Naive thymus-derived CD4-positive, alpha-beta T cell (primary cell): ENCODE data around the gene KIAA1671. TPM values are rescaled to one million over a fixed set of nuclear protein-coding genes. Genes with fewer than 3 reads are reported as not detected.
"Not testable (repeated sequence)": the region's sequence is repeated elsewhere in the genome, so short reads cannot be mapped to it uniquely, and the experiment has no call there.

ENCODE experiments used
- ATAC-seq: fragments of 150-1000 bp; cut with Tn5 transposase; 2 replicates; pipeline ENCODE4 v1.10.0; 2021; ENCODE audit warnings: mild to moderate bottlenecking, moderate library complexity
- CTCF ChIA-PET: fragments of 350-600 bp; sonication (Branson Sonifier 250); formaldehyde crosslinking; loops from one replicate; lab custom pipeline; 2021; ENCODE audit warnings: antibody characterized with exemption; lab: Charles Lee
- POLR2A ChIA-PET: fragments of 350-600 bp; sonication (Branson Sonifier 250); formaldehyde crosslinking; loops from one replicate; lab custom pipeline; 2021; ENCODE audit warnings: antibody characterized with exemption, inconsistent platforms; lab: Charles Lee
- DNase-seq, 9 donors: peaks; one replicate each; pipeline versions ENCODE4 v3.0.0 to v3.0.0-alpha.2; 2020 to 2022; ENCODE audit warnings: mixed read lengths in 1 of 9
- H3K27ac ChIP-seq: one replicate; pipeline ENCODE4 v1.7.0; 2013; ENCODE audit warnings: mild to moderate bottlenecking, low read depth, low read length, moderate library complexity
- H3K27me3 ChIP-seq, 2 donors: one replicate each; pipeline ENCODE4 v1.7.0; 2013; ENCODE audit warnings: low read length in 2 of 2, mild to moderate bottlenecking in 2 of 2, moderate library complexity in 2 of 2; ENCODE audit not compliant: control insufficient read depth in 2 of 2, insufficient read depth in 2 of 2
- H3K36me3 ChIP-seq, 3 experiments: 1 replicate in 2 of 3; 2 replicates in 1 of 3; pipeline ENCODE4 v1.7.0; 2013; ENCODE audit warnings: low read length in 3 of 3, mild to moderate bottlenecking in 3 of 3, moderate library complexity in 1 of 3; ENCODE audit not compliant: insufficient read depth in 3 of 3, control insufficient read depth in 2 of 3
- H3K4me1 ChIP-seq, 2 donors: one replicate each; pipeline ENCODE4 v1.7.0; 2013; ENCODE audit warnings: low read length in 2 of 2, mild to moderate bottlenecking in 2 of 2, moderate library complexity in 1 of 2; ENCODE audit not compliant: control insufficient read depth in 2 of 2, insufficient read depth in 2 of 2
- H3K4me3 ChIP-seq: 2 replicates; pipeline ENCODE4 v1.7.0; 2013; ENCODE audit warnings: mild to moderate bottlenecking, low read length
- H3K9me3 ChIP-seq, 3 experiments: 1 replicate in 2 of 3; 2 replicates in 1 of 3; pipeline ENCODE4 v1.7.0; 2013; ENCODE audit warnings: low read length in 3 of 3; ENCODE audit not compliant: control insufficient read depth in 2 of 3
- H3K27ac Mint-ChIP-seq, 9 donors: one replicate each; pipeline ENCODE4 v1.8.0; 2020 to 2022; ENCODE audit warnings: mixed read lengths in 9 of 9, mild to moderate bottlenecking in 8 of 9, moderate library complexity in 5 of 9, inconsistent platforms in 2 of 9
- H3K27me3 Mint-ChIP-seq, 5 donors: one replicate each; pipeline ENCODE4 v1.8.0; 2021 to 2022; ENCODE audit warnings: mixed read lengths in 5 of 5, mild to moderate bottlenecking in 1 of 5
- H3K36me3 Mint-ChIP-seq, 5 donors: one replicate each; pipeline ENCODE4 v1.8.0; 2020 to 2022; ENCODE audit warnings: mixed read lengths in 5 of 5, mild to moderate bottlenecking in 3 of 5, inconsistent platforms in 1 of 5
- H3K4me1 Mint-ChIP-seq, 7 donors: one replicate each; pipeline ENCODE4 v1.8.0; 2020 to 2022; ENCODE audit warnings: mixed read lengths in 7 of 7, mild to moderate bottlenecking in 3 of 7, inconsistent platforms in 1 of 7
- H3K4me3 Mint-ChIP-seq, 10 donors: one replicate each; pipeline ENCODE4 v1.8.0; 2020 to 2022; ENCODE audit warnings: mild to moderate bottlenecking in 10 of 10, mixed read lengths in 10 of 10, moderate library complexity in 6 of 10, inconsistent platforms in 2 of 10
- H3K9me3 Mint-ChIP-seq, 11 donors: one replicate each; pipeline ENCODE4 v1.8.0; 2020 to 2022; ENCODE audit warnings: mixed read lengths in 11 of 11, mild to moderate bottlenecking in 4 of 11, inconsistent platforms in 1 of 11, moderate library complexity in 1 of 11
- intact Hi-C, 2 donors: fragments of 100-400 bp; cut with micrococcal nuclease; formaldehyde crosslinking; loops; one replicate each; pipeline ENCODE4 v1.15.1; 2023
- polyA plus RNA-seq, 2 donors: library from polyadenylated mRNA; unstranded; fragments of 300-500 nt; fragmentation: Illumina TruSeq; gene quantifications; one replicate each; pipeline ENCODE4 v1.2.3, GENCODE V29; 2021
- total RNA-seq, 6 experiments: library from RNA in 5 of 6; stranded (reverse) in 5 of 6; gene quantifications; 1 replicate in 5 of 6; 2 replicates in 1 of 6; pipeline ENCODE4 v1.2.3 and lab custom pipeline; 2021 to 2026

KIAA1671 gene
- total RNA-seq (10 to 100 TPM in 1 of 5 experiments, 1 to 10 TPM in 4; 2.8 to 19.0 (median 4.5) TPM), polyA plus RNA-seq (under 1 TPM; 0.47 to 0.87 TPM), total RNA-seq (lab: John Stamatoyannopoulos, UW) (6.7 reads per million, percentile 29 among the genes with 10 or more reads in this experiment)

GRCh38 chr22:24951942-24952836 is at the start of gene KIAA1671:
TSS of gene KIAA1671 (plus strand) at chr22:24952716. CDS start at chr22:25028000, 75,284 bp downstream.
- H3K4me3 ChIP-seq = peak within 1 kb of the TSS; percentile 86
- intact Hi-C loops = loop anchor here (1.0 to 5.0 kb wide), 5 partner anchors 43 to 800 kb away; no protein-coding TSS in a partner anchor
- no peaks in the 10 kb centered on the region for H3K9me3 ChIP-seq

GRCh38 chr22:24905909-24906308 is 46.6 kb upstream of the KIAA1671 start:
- Histone ChIP-seq H3K27ac (no peak overlapping the region), H3K9me3 (peaks cover 0 to 7% (median 7%) of the 10 kb centered on the region in 3 experiments), H3K27me3 (no peaks in the 10 kb centered on the region), H3K4me3 (no peak overlapping the region), H3K4me1 (no peaks in the 10 kb centered on the region), H3K36me3 (no peaks in the 10 kb centered on the region)
- peaks cover 3 to 41% (median 22%) of the 10 kb centered on the region in 11 donors for H3K9me3 Mint-ChIP-seq
- ChIA-PET POLR2A (no interaction called here), CTCF (interaction anchor here (0.6 kb wide), 1 partner anchor 17 kb away, joined by 4 read pairs; no protein-coding TSS in a partner anchor)
- no peaks in the 10 kb centered on the region for H3K27me3 Mint-ChIP-seq
- no peak for DNase-seq
- H3K36me3 Mint-ChIP-seq = peaks cover 0 to 46% (median 24%) of the 10 kb centered on the region in 5 donors
- no peaks in the 10 kb centered on the region for H3K4me1 Mint-ChIP-seq
- ATAC-seq = no peak
- no peak overlapping the region for H3K27ac Mint-ChIP-seq
- intact Hi-C loops = no loop called here
- H3K4me3 Mint-ChIP-seq = no peak overlapping the region

More at GRCh38 chr22:24951942-24952836, at the start of gene KIAA1671:
- peak within 1 kb of the TSS in 5 of 9 donors; percentile 49 to 83 (median 65) for H3K27ac Mint-ChIP-seq
- H3K4me1 Mint-ChIP-seq = peaks cover 4 to 32% (median 16%) of the 10 kb centered on the region in 7 donors
- POLR2A ChIA-PET = no interaction called here
- H3K4me1 ChIP-seq = peaks cover 8 to 9% of the 10 kb centered on the region in 2 donors
- CTCF ChIA-PET = interaction anchor here (0.7 to 1.0 kb wide), 2 partner anchors 96 to 103 kb away, joined by 3 to 5 read pairs; no protein-coding TSS in a partner anchor
- no peaks in the 10 kb centered on the region for H3K36me3 Mint-ChIP-seq
- peaks cover 48 to 74% (median 55%) of the 10 kb centered on the region in 5 donors for H3K27me3 Mint-ChIP-seq
- H3K27ac ChIP-seq = no peak within 1 kb of the TSS
- H3K36me3 ChIP-seq = no peaks in the 10 kb centered on the region
- peak within 1 kb of the TSS; percentile 64 to 88 (median 80) for H3K4me3 Mint-ChIP-seq
- ATAC-seq (peak; percentile 96), DNase-seq (peak; percentile 78 to 95 (median 88))
- H3K27me3 ChIP-seq = peaks cover 3% of the 10 kb centered on the region in 2 donors
- H3K9me3 Mint-ChIP-seq = peaks cover 0 to 5% (median 0%) of the 10 kb centered on the region in 11 donors

- H3K27ac Mint-ChIP-seq, intact Hi-C loops, ATAC-seq, H3K36me3 ChIP-seq, DNase-seq, H3K9me3 ChIP-seq, H3K4me1 ChIP-seq, H3K27ac ChIP-seq, H3K27me3 ChIP-seq, H3K4me3 ChIP-seq, H3K4me3 Mint-ChIP-seq, POLR2A ChIA-PET, H3K4me1 Mint-ChIP-seq, H3K27me3 Mint-ChIP-seq, CTCF ChIA-PET: not testable (repeated sequence)
- Mint-ChIP-seq H3K9me3 (peaks cover 3 to 41% (median 22%) of the 10 kb centered on the region in 11 donors), H3K36me3 (peaks cover 0 to 41% (median 24%) of the 10 kb centered on the region in 5 donors)
Observed at GRCh38 chr22:24907101-24907500, 45.4 kb upstream of the KIAA1671 start.

GRCh38 chr22:24920029-24920428 is 32.5 kb upstream of the KIAA1671 start:
- no peak for DNase-seq
- Histone ChIP-seq H3K4me3 (no peak overlapping the region), H3K27me3 (no peaks in the 10 kb centered on the region), H3K4me1 (no peaks in the 10 kb centered on the region), H3K27ac (no peak overlapping the region), H3K36me3 (no peaks in the 10 kb centered on the region), H3K9me3 (no peaks in the 10 kb centered on the region)
- Mint-ChIP-seq H3K27ac (no peak overlapping the region), H3K4me1 (no peaks in the 10 kb centered on the region), H3K27me3 (no peaks in the 10 kb centered on the region), H3K9me3 (peaks cover 0 to 2% (median 0%) of the 10 kb centered on the region in 11 donors), H3K4me3 (no peak overlapping the region), H3K36me3 (peaks cover 0 to 8% (median 0%) of the 10 kb centered on the region in 5 donors)
- intact Hi-C loops = no loop called here
- POLR2A ChIA-PET = no interaction called here
- CTCF ChIA-PET = no interaction called here
- ATAC-seq = no peak

- POLR2A ChIA-PET = no interaction called here
Observed at GRCh38 chr22:24925586-24926427, 26.7 kb upstream of the KIAA1671 start.

GRCh38 chr22:24926428-24926725 is 26.1 kb upstream of the KIAA1671 start:
- POLR2A ChIA-PET = no interaction called here
- no peaks in the 10 kb centered on the region for H3K4me1 Mint-ChIP-seq
- CTCF ChIA-PET = no interaction called here

More at GRCh38 chr22:24925586-24926427, 26.7 kb upstream of the KIAA1671 start:
- H3K27ac Mint-ChIP-seq = no peak overlapping the region
- H3K4me3 Mint-ChIP-seq = no peak overlapping the region
- H3K27me3 ChIP-seq = no peaks in the 10 kb centered on the region
- H3K27me3 Mint-ChIP-seq = peaks cover 4 to 8% (median 6%) of the 10 kb centered on the region in 5 donors
- no peaks in the 10 kb centered on the region for H3K36me3 ChIP-seq
- peaks cover 0 to 4% (median 0%) of the 10 kb centered on the region in 5 donors for H3K36me3 Mint-ChIP-seq
- ATAC-seq = no peak
- no peaks in the 10 kb centered on the region for H3K9me3 ChIP-seq
- no peak overlapping the region for H3K27ac ChIP-seq
- H3K4me1 ChIP-seq = no peaks in the 10 kb centered on the region
- no peaks in the 10 kb centered on the region for H3K4me1 Mint-ChIP-seq
- DNase-seq = no peak
- intact Hi-C loops = no loop called here
- CTCF ChIA-PET = no interaction called here
- H3K4me3 ChIP-seq = no peak overlapping the region
- peaks cover 0 to 6% (median 0%) of the 10 kb centered on the region in 11 donors for H3K9me3 Mint-ChIP-seq

More at GRCh38 chr22:24926428-24926725, 26.1 kb upstream of the KIAA1671 start:
- Histone ChIP-seq H3K27me3 (no peaks in the 10 kb centered on the region), H3K4me1 (no peaks in the 10 kb centered on the region), H3K27ac (no peak overlapping the region), H3K9me3 (no peaks in the 10 kb centered on the region), H3K4me3 (no peak overlapping the region), H3K36me3 (no peaks in the 10 kb centered on the region)
- Mint-ChIP-seq H3K4me3 (no peak overlapping the region), H3K27me3 (peaks cover 4 to 14% (median 6%) of the 10 kb centered on the region in 5 donors), H3K36me3 (peaks cover 0 to 4% (median 0%) of the 10 kb centered on the region in 5 donors), H3K27ac (no peak overlapping the region), H3K9me3 (peaks cover 0 to 6% (median 0%) of the 10 kb centered on the region in 11 donors)
- DNase-seq (no peak), ATAC-seq (no peak)
- intact Hi-C loops = no loop called here
